Kidney (tissue), 14 donors: ENCODE results near the gene WWOX. TPM values are rescaled to one million over a fixed set of nuclear protein-coding genes. Genes with fewer than 3 reads are reported as not detected.

Source experiments
- DNase-seq, 5 donors: peaks; one replicate each; pipeline ENCODE4 v3.0.0-alpha.2; 2013 to 2020
- FAIRE-seq: peaks from 2 replicates; lab custom pipeline; 2012; peaks lifted over from hg19 to GRCh38; lab: Jason Lieb, UNC
- H3K27ac ChIP-seq, 2 donors: one replicate each; pipeline ENCODE4 v1.7.0; 2013; ENCODE audit warnings: low read depth in 2 of 2, low read length in 2 of 2, inconsistent platforms in 1 of 2
- H3K27me3 ChIP-seq: one replicate; pipeline ENCODE4 v1.7.1; 2013; ENCODE audit warnings: low read length, inconsistent platforms; ENCODE audit not compliant: control insufficient read depth, insufficient read depth
- H3K36me3 ChIP-seq, 3 donors: one replicate each; pipeline versions ENCODE4 v1.7.0 to v1.7.1; 2013; ENCODE audit warnings: low read length in 3 of 3, control low read depth in 1 of 3, inconsistent platforms in 1 of 3; ENCODE audit not compliant: insufficient read depth in 3 of 3, control insufficient read depth in 2 of 3
- H3K4me1 ChIP-seq, 3 donors: one replicate each; pipeline versions ENCODE4 v1.7.0 to v1.7.1; 2013; ENCODE audit warnings: low read length in 3 of 3, inconsistent platforms in 1 of 3, low read depth in 1 of 3; ENCODE audit not compliant: control insufficient read depth in 2 of 3, insufficient read depth in 2 of 3
- H3K4me3 ChIP-seq, 3 donors: one replicate each; pipeline versions ENCODE4 v1.7.0 to v1.8.1; 2013; ENCODE audit warnings: low read length in 3 of 3, control low read depth in 1 of 3, inconsistent platforms in 1 of 3
- H3K9ac ChIP-seq, 3 donors: one replicate each; pipeline versions ENCODE4 v1.7.0 to v1.7.1; 2013; ENCODE audit warnings: low read length in 3 of 3, control low read depth in 1 of 3, inconsistent platforms in 1 of 3
- H3K9me3 ChIP-seq, 3 donors: one replicate each; pipeline versions ENCODE4 v1.7.0 to v1.7.1; 2013; ENCODE audit warnings: low read length in 3 of 3, control low read depth in 1 of 3, inconsistent platforms in 1 of 3; ENCODE audit not compliant: control insufficient read depth in 2 of 3, insufficient read depth in 1 of 3
- CTCF ChIP-seq: IDR thresholded peaks from 3 replicates; pipeline ENCODE4 v1.5.1; 2012; ENCODE audit warnings: mild to moderate bottlenecking, moderate library complexity, borderline replicate concordance; ENCODE audit not compliant: insufficient read depth; ENCODE audit errors: extremely low read depth
- intact Hi-C: fragments of 100-400 bp; cut with DNase I; formaldehyde crosslinking; loops from one replicate; pipeline ENCODE4 v1.11.1; 2022
- polyA plus RNA-seq: library from polyadenylated mRNA; stranded (reverse); fragments of 350-450 nt; fragmentation: Illumina TruSeq; extraction: RNeasy Lipid Tissue Mini Kit (QIAGEN cat#74804); gene quantifications from one replicate; pipeline ENCODE4 v1.2.3, GENCODE V29; 2014; ENCODE audit warnings: low read depth, low replicate concordance; ENCODE audit not compliant: insufficient read depth
- total RNA-seq: library from RNA; stranded (reverse); fragmentation: NEBNext Ultra II Directional; extraction: Animal tissue kit (Norgen Biotek cat#: 25700); gene quantifications from one replicate; pipeline ENCODE4 v1.2.1, GENCODE V29; 2021
- donor health status: control.
- donor health status: control.
- donor health status: control.
- donor health status: control.
- donor health status: control.
- donor health status: DM: yes; HTN: yes; CAD: no.
- donor health status: Normal renal cell carcinoma (clear cell type).

WWOX gene
- total and polyA plus RNA-seq, 2 donors from 2014 or later, result 22.5 to 30.3 TPM

- Histone ChIP-seq H3K9ac (no peak overlapping the region), H3K4me1 (no peaks in the 10 kb centered on the region), H3K9me3 (no peaks in the 10 kb centered on the region), H3K27ac (no peak overlapping the region), H3K36me3 (no peaks in the 10 kb centered on the region), H3K27me3 (no peaks in the 10 kb centered on the region), H3K4me3 (no peak overlapping the region)
- DNase-seq, result no peak
- FAIRE-seq, result no peak
- intact Hi-C loops, result no loop called here
- no peak for TF ChIP-seq CTCF
Observed at GRCh38 chr16:78321620-78322360, 222.3 kb downstream of the WWOX start.

- H3K4me1 ChIP-seq, result no peaks in the 10 kb centered on the region
- intact Hi-C loops, result no loop called here
- no peaks in the 10 kb centered on the region for H3K9me3 ChIP-seq
- H3K27ac ChIP-seq, result no peak overlapping the region
- H3K9ac ChIP-seq, result no peak overlapping the region
- FAIRE-seq (no peak), DNase-seq (no peak)
- no peak overlapping the region for H3K4me3 ChIP-seq
- no peak for TF ChIP-seq CTCF
- no peaks in the 10 kb centered on the region for H3K36me3 ChIP-seq
- no peaks in the 10 kb centered on the region for H3K27me3 ChIP-seq
Observed at GRCh38 chr16:78323315-78323714, 223.9 kb downstream of the WWOX start.

- no peaks in the 10 kb centered on the region for H3K4me1 ChIP-seq
- intact Hi-C loops, result no loop called here
- no peak for DNase-seq
- H3K27me3 ChIP-seq, result no peaks in the 10 kb centered on the region
- FAIRE-seq, result no peak
- no peak overlapping the region for H3K27ac ChIP-seq
- no peaks in the 10 kb centered on the region for H3K9me3 ChIP-seq
- TF ChIP-seq CTCF, result no peak
- H3K4me3 ChIP-seq, result no peak overlapping the region
- no peak overlapping the region for H3K9ac ChIP-seq
- H3K36me3 ChIP-seq, result no peaks in the 10 kb centered on the region
Observed at GRCh38 chr16:78324649-78325285, 225.3 kb downstream of the WWOX start.
